ENCODE measurements around the gene FIG4. TPM values are rescaled to one million over a fixed set of nuclear protein-coding genes. Genes with fewer than 3 reads are reported as not detected.

The FIG4 gene
- total and polyA plus RNA-seq, 2 of the 4 experiments (the other 2 are of a cell fraction), result 12.1 to 15.4 TPM

GRCh38 chr6:109676724-109677123 is 14.4 kb upstream of the FIG4 start:
- no peak overlapping the region for H2BK15ac ChIP-seq (ENCODE audit: low read depth, low read length)
- no peaks in the 10 kb centered on the region for H3K36me3 ChIP-seq (ENCODE audit: control insufficient read depth, insufficient read depth, low read length)
- ChIA-PET CTCF (no interaction called here), POLR2A (ENCODE audit: unreplicated experiment) (no interaction called here)
- H4K8ac ChIP-seq (ENCODE audit: low read depth in 2 of 2, low read length in 2 of 2), result no peak overlapping the region
- no peak overlapping the region for H3K4ac ChIP-seq (ENCODE audit: low read depth, low read length)
- H3K27me3 ChIP-seq (ENCODE audit: control insufficient read depth, insufficient read depth, low read length), result no peaks in the 10 kb centered on the region
- no peak overlapping the region for H3K56ac ChIP-seq (ENCODE audit: extremely low read depth, insufficient read depth, low read length)
- no peak overlapping the region for H2BK120ac ChIP-seq (ENCODE audit: low read depth, low read length)
- no peaks in the 10 kb centered on the region for H4K20me1 ChIP-seq (ENCODE audit: insufficient read depth, low read length)
- BruUV-seq (replicated peaks), result no TSS peak
- no CpG with 5 or more reads among the region's 1 CpG for WGBS, 2 experiments (ENCODE audit: extremely low coverage in 2 of 2, insufficient read length in 1 of 2)
- no peaks in the 10 kb centered on the region for H3K9me3 ChIP-seq (ENCODE audit: control insufficient read depth, insufficient read depth, low read length)
- no peak overlapping the region for H3K27ac ChIP-seq (ENCODE audit: insufficient read depth, low read length)
- intact Hi-C loops (cut with micrococcal nuclease), result no loop called here
- no peaks in the 10 kb centered on the region for H3K9me1 ChIP-seq (ENCODE audit: insufficient read depth, low read length)
- no peak overlapping the region for H2AFZ ChIP-seq (replicated peaks; ENCODE audit: low read length, poor library complexity)
- no peak overlapping the region for H4K91ac ChIP-seq (ENCODE audit: insufficient read depth, low read depth, low read length)
- H2BK5ac ChIP-seq (ENCODE audit: low read depth, low read length, poor library complexity, severe bottlenecking), result no peak overlapping the region
- no peak overlapping the region for H4K5ac ChIP-seq (ENCODE audit: low read depth, low read length)
- no peaks in the 10 kb centered on the region; the same call in 1 of the 2 replicates for H3K4me1 ChIP-seq (ENCODE audit: control insufficient read depth, insufficient read depth, low read length)
- no peak overlapping the region for H3K9ac ChIP-seq (ENCODE audit: low read depth, low read length)
- H2BK20ac ChIP-seq (ENCODE audit: low read depth, low read length), result no peak overlapping the region
- no peak for TF ChIP-seq RCOR1 (IDR thresholded peaks at IDR 0.05; ENCODE audit: insufficient replicate concordance, low read length)
- no peak for TF ChIP-seq POLR2A (IDR thresholded peaks at IDR 0.05; ENCODE audit: low read depth, low read length)
- TF ChIP-seq FOS (IDR thresholded peaks at IDR 0.05; ENCODE audit: low read depth, low read length), result no peak
- no peak for TF ChIP-seq MAZ (IDR thresholded peaks at IDR 0.05; ENCODE audit: borderline replicate concordance, low read depth, low read length)
- in situ Hi-C loops (cut with MboI; ENCODE audit: low sequenced_read_pairs), result no loop called here
- H3K79me1 ChIP-seq (ENCODE audit: low read depth in 1 of 2, low read length in 2 of 2), result no peaks in the 10 kb centered on the region
- dilution Hi-C loops (cut with HindIII; ENCODE audit: low sequenced_read_pairs, unreplicated experiment), result no loop called here
- H3K4me3 ChIP-seq (ENCODE audit: insufficient read depth, low read depth, low read length), result no peak overlapping the region
- no peak overlapping the region for H3K4me2 ChIP-seq (ENCODE audit: low read depth, low read length)
- H3K18ac ChIP-seq (ENCODE audit: low read depth, low read length), result no peak overlapping the region
- DNase-seq (no peak), ATAC-seq (ENCODE audit: low read depth) (no peak)
- no peak overlapping the region for H2AK9ac ChIP-seq (replicated peaks; ENCODE audit: low read depth, low read length, poor library complexity)
- no peak overlapping the region for H3K14ac ChIP-seq (replicated peaks; ENCODE audit: low read depth, low read length)
- no peak overlapping the region for H3K23ac ChIP-seq (ENCODE audit: low read depth, low read length)
- no peak overlapping the region for H2AK5ac ChIP-seq (ENCODE audit: low read depth, low read length)
